Neural progenitor cell (in vitro differentiated cells): Measurements from ENCODE around the gene NRGN. TPM values are rescaled to one million over a fixed set of nuclear protein-coding genes. Genes with fewer than 3 reads are reported as not detected.

Experiments used
- DNase-seq: peaks from one replicate; pipeline ENCODE4 v3.0.0-alpha.2; 2016; ENCODE audit warnings: low spot score
- H2AFZ ChIP-seq: fragments of 200-600 bp; sonication (generic); replicated peaks from 2 replicates; pipeline ENCODE4 v1.6.1; 2016; ENCODE audit warnings: antibody characterized with exemption
- H3F3A ChIP-seq: fragments of 200-600 bp; sonication (generic); 2 replicates; pipeline ENCODE4 v1.6.1; 2016; ENCODE audit warnings: antibody characterized with exemption, low read depth
- H3K27ac ChIP-seq: fragments of 200-600 bp; sonication (generic); 2 replicates; pipeline ENCODE4 v1.5.1; 2016; ENCODE audit warnings: mild to moderate bottlenecking
- H3K27me3 ChIP-seq: fragments of 200-600 bp; sonication (generic); 2 replicates; pipeline ENCODE4 v1.6.1; 2016; ENCODE audit warnings: mild to moderate bottlenecking, moderate library complexity
- H3K36me3 ChIP-seq: fragments of 200-600 bp; sonication (generic); 2 replicates; pipeline ENCODE4 v1.5.1; 2016
- H3K4me1 ChIP-seq: fragments of 200-600 bp; sonication (generic); 2 replicates; pipeline ENCODE4 v1.6.1; 2016; ENCODE audit warnings: mixed run types
- H3K4me2 ChIP-seq: fragments of 200-600 bp; sonication (generic); 2 replicates; pipeline ENCODE4 v1.6.1; 2016
- H3K4me3 ChIP-seq: fragments of 200-600 bp; sonication (generic); 2 replicates; pipeline ENCODE4 v1.5.1; 2016
- H3K79me2 ChIP-seq: fragments of 200-600 bp; sonication (generic); 2 replicates; pipeline ENCODE4 v1.6.1; 2016; ENCODE audit warnings: low read depth
- H3K9ac ChIP-seq: fragments of 200-600 bp; sonication (generic); 2 replicates; pipeline ENCODE4 v1.6.1; 2016
- H3K9me3 ChIP-seq: fragments of 200-600 bp; sonication (generic); 2 replicates; pipeline ENCODE4 v1.5.1; 2016; ENCODE audit warnings: low read depth
- H4K20me1 ChIP-seq: fragments of 200-600 bp; sonication (generic); 2 replicates; pipeline ENCODE4 v1.6.1; 2016; ENCODE audit warnings: low read depth
- H3K27ac Mint-ChIP-seq: 3 replicates; pipeline ENCODE4 v1.8.0; 2021; ENCODE audit warnings: mixed read lengths
- H3K27me3 Mint-ChIP-seq: 2 replicates; pipeline ENCODE4 v1.8.0; 2022; ENCODE audit warnings: low read depth, mild to moderate bottlenecking, inconsistent platforms, moderate library complexity, mixed read lengths; ENCODE audit not compliant: insufficient read depth
- H3K36me3 Mint-ChIP-seq: 3 replicates; pipeline ENCODE4 v1.8.0; 2021; ENCODE audit warnings: mixed read lengths
- H3K4me1 Mint-ChIP-seq: 3 replicates; pipeline ENCODE4 v1.8.0; 2021; ENCODE audit warnings: mixed read lengths
- H3K4me3 Mint-ChIP-seq: 3 replicates; pipeline ENCODE4 v1.8.0; 2021; ENCODE audit warnings: mild to moderate bottlenecking, moderate library complexity, mixed read lengths
- H3K9me3 Mint-ChIP-seq: 3 replicates; pipeline ENCODE4 v1.8.0; 2020; ENCODE audit warnings: mixed read lengths
- EZH2 ChIP-seq: fragments of 200-600 bp; sonication (generic); IDR thresholded peaks from 2 replicates; pipeline ENCODE4 v1.6.1; 2017; ENCODE audit warnings: antibody characterized with exemption, mild to moderate bottlenecking, moderate library complexity
- EZH2phosphoT487 ChIP-seq: fragments of 200-600 bp; sonication (generic); IDR thresholded peaks from 2 replicates; pipeline ENCODE4 v1.6.1; 2017; ENCODE audit warnings: antibody characterized with exemption
- total RNA-seq: library from RNA; depleted of rRNA; stranded (reverse); fragments of >200 nt; gene quantifications from 2 replicates; pipeline ENCODE4 v1.2.3, GENCODE V29; 2015; ENCODE audit warnings: low replicate concordance
- TF ChIP-seq, protein P1 (sequence below): fragments of 200-600 bp; sonication (generic); IDR thresholded peaks from 2 replicates; pipeline ENCODE4 v1.5.1; 2017; ENCODE audit warnings: antibody characterized with exemption, mild to moderate bottlenecking

The NRGN gene
- total RNA-seq, 1 donor from 2014 or later, result 0.39 TPM

- Mint-ChIP-seq H3K4me1 (no peaks in the 10 kb centered on the region), H3K27ac (no peak overlapping the region), H3K36me3 (peaks cover 8% of the 10 kb centered on the region), H3K9me3 (no peaks in the 10 kb centered on the region), H3K4me3 (no peak overlapping the region), H3K27me3 (no peaks in the 10 kb centered on the region)
- H3K4me3 ChIP-seq, result no peak overlapping the region
- H3K36me3 ChIP-seq, result no peaks in the 10 kb centered on the region
- no peak overlapping the region for H3K9ac ChIP-seq
- H3K27ac ChIP-seq, result no peak overlapping the region
- no peak overlapping the region for H3K4me2 ChIP-seq
- no peak for DNase-seq
- H3F3A ChIP-seq, result peaks cover 8% of the 10 kb centered on the region
- H4K20me1 ChIP-seq, result peaks cover 49% of the 10 kb centered on the region
- H2AFZ ChIP-seq, result no peak overlapping the region
- peaks cover 81% of the 10 kb centered on the region for H3K79me2 ChIP-seq
- no peaks in the 10 kb centered on the region for H3K27me3 ChIP-seq
- TF ChIP-seq EZH2 (no peak), EZH2phosphoT487 (no peak)
- TF ChIP-seq, protein P1, sequence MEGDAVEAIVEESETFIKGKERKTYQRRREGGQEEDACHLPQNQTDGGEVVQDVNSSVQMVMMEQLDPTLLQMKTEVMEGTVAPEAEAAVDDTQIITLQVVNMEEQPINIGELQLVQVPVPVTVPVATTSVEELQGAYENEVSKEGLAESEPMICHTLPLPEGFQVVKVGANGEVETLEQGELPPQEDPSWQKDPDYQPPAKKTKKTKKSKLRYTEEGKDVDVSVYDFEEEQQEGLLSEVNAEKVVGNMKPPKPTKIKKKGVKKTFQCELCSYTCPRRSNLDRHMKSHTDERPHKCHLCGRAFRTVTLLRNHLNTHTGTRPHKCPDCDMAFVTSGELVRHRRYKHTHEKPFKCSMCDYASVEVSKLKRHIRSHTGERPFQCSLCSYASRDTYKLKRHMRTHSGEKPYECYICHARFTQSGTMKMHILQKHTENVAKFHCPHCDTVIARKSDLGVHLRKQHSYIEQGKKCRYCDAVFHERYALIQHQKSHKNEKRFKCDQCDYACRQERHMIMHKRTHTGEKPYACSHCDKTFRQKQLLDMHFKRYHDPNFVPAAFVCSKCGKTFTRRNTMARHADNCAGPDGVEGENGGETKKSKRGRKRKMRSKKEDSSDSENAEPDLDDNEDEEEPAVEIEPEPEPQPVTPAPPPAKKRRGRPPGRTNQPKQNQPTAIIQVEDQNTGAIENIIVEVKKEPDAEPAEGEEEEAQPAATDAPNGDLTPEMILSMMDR, result no peak
- H3K4me1 ChIP-seq, result no peaks in the 10 kb centered on the region
- no peaks in the 10 kb centered on the region for H3K9me3 ChIP-seq
Measured at GRCh38 chr11:124784051-124784450, 44.3 kb downstream of the NRGN start.

GRCh38 chr11:124788521-124788920, 48.8 kb downstream of the NRGN start:
- no peak overlapping the region for H3K27ac Mint-ChIP-seq
- Histone ChIP-seq H3K79me2 (peaks cover 97% of the 10 kb centered on the region), H3F3A (no peaks in the 10 kb centered on the region), H3K9ac (no peak overlapping the region), H4K20me1 (peaks cover 83% of the 10 kb centered on the region), H3K4me1 (peaks cover 17% of the 10 kb centered on the region), H3K27ac (no peak overlapping the region), H3K9me3 (no peaks in the 10 kb centered on the region), H3K4me3 (no peak overlapping the region), H3K4me2 (no peak overlapping the region), H2AFZ (no peak overlapping the region), H3K27me3 (no peaks in the 10 kb centered on the region), H3K36me3 (no peaks in the 10 kb centered on the region)
- peaks cover 19% of the 10 kb centered on the region for H3K4me1 Mint-ChIP-seq
- peaks cover 10% of the 10 kb centered on the region for H3K36me3 Mint-ChIP-seq
- TF ChIP-seq, protein P1, result no peak
- no peak for TF ChIP-seq EZH2phosphoT487
- no peak for DNase-seq
- no peak overlapping the region for H3K4me3 Mint-ChIP-seq
- no peaks in the 10 kb centered on the region for H3K27me3 Mint-ChIP-seq
- H3K9me3 Mint-ChIP-seq, result no peaks in the 10 kb centered on the region

GRCh38 chr11:124791626-124792341, 52.0 kb downstream of the NRGN start:
- Mint-ChIP-seq H3K4me3 (no peak overlapping the region), H3K9me3 (no peaks in the 10 kb centered on the region), H3K27ac (no peak overlapping the region), H3K27me3 (no peaks in the 10 kb centered on the region), H3K36me3 (peaks cover 1% of the 10 kb centered on the region), H3K4me1 (peaks cover 27% of the 10 kb centered on the region)
- H4K20me1 ChIP-seq, result peaks cover 99% of the 10 kb centered on the region
- H3K36me3 ChIP-seq, result no peaks in the 10 kb centered on the region
- DNase-seq, result no peak
- no peak overlapping the region for H3K27ac ChIP-seq
- H3K4me3 ChIP-seq, result no peak overlapping the region
- H3F3A ChIP-seq, result peaks cover 7% of the 10 kb centered on the region
- TF ChIP-seq EZH2 (no peak), EZH2phosphoT487 (no peak)
- TF ChIP-seq, protein P1, result no peak
- H3K4me2 ChIP-seq, result no peak overlapping the region
- H3K9ac ChIP-seq, result no peak overlapping the region
- H3K4me1 ChIP-seq, result peaks cover 18% of the 10 kb centered on the region
- no peaks in the 10 kb centered on the region for H3K27me3 ChIP-seq
- no peaks in the 10 kb centered on the region for H3K9me3 ChIP-seq
- peaks cover 100% of the 10 kb centered on the region for H3K79me2 ChIP-seq
- no peak overlapping the region for H2AFZ ChIP-seq
